Osteocyte (in vitro differentiated cells): ENCODE data around the gene CNGB1. TPM values are rescaled to one million over a fixed set of nuclear protein-coding genes. Genes with fewer than 3 reads are reported as not detected.

Source experiments
- DNase-seq: peaks from one replicate; pipeline ENCODE4 v3.0.0; 2021; ENCODE audit warnings: mixed read lengths; ENCODE audit not compliant: unreplicated experiment; ENCODE audit errors: extremely low spot score
- H3K27ac Mint-ChIP-seq: one replicate; pipeline ENCODE4 v1.8.0; 2021; ENCODE audit warnings: mild to moderate bottlenecking, mixed read lengths; ENCODE audit not compliant: unreplicated experiment
- H3K27me3 Mint-ChIP-seq: one replicate; pipeline ENCODE4 v1.8.0; 2021; ENCODE audit warnings: mixed read lengths; ENCODE audit not compliant: unreplicated experiment
- H3K36me3 Mint-ChIP-seq: one replicate; pipeline ENCODE4 v1.8.0; 2021; ENCODE audit warnings: mixed read lengths; ENCODE audit not compliant: unreplicated experiment
- H3K4me1 Mint-ChIP-seq: one replicate; pipeline ENCODE4 v1.8.0; 2021; ENCODE audit warnings: mixed read lengths; ENCODE audit not compliant: unreplicated experiment
- H3K4me3 Mint-ChIP-seq: one replicate; pipeline ENCODE4 v1.8.0; 2021; ENCODE audit warnings: mild to moderate bottlenecking, moderate library complexity, mixed read lengths; ENCODE audit not compliant: unreplicated experiment
- H3K9me3 Mint-ChIP-seq: one replicate; pipeline ENCODE4 v1.8.0; 2021; ENCODE audit warnings: mixed read lengths; ENCODE audit not compliant: unreplicated experiment
- CTCF ChIP-seq: fragments of 200-600 bp; sonication (generic); IDR thresholded peaks from 2 replicates; pipeline ENCODE4 v1.5.0; 2021; ENCODE audit warnings: antibody characterized with exemption, mild to moderate bottlenecking, moderate library complexity
- total RNA-seq: library from RNA; stranded (reverse); gene quantifications from 2 replicates; pipeline ENCODE4 v1.2.1, GENCODE V29; 2021

Gene CNGB1
- total RNA-seq, 1 donor from 2014 or later = not detected

GRCh38 chr16:57844416-57845030, 126.4 kb downstream of the CNGB1 start:
- no peaks in the 10 kb centered on the region for H3K9me3 Mint-ChIP-seq
- H3K27me3 Mint-ChIP-seq = no peaks in the 10 kb centered on the region
- TF ChIP-seq CTCF = no peak
- H3K36me3 Mint-ChIP-seq = peaks cover 2% of the 10 kb centered on the region
- peaks cover 72% of the 10 kb centered on the region for H3K4me1 Mint-ChIP-seq
- peak overlapping the region; percentile 90 for H3K27ac Mint-ChIP-seq
- H3K4me3 Mint-ChIP-seq = no peak overlapping the region
- DNase-seq = no peak

- no peaks in the 10 kb centered on the region for H3K27me3 Mint-ChIP-seq
These were observed 127.5 kb downstream of the CNGB1 start for GRCh38 chr16:57843400-57843799.

GRCh38 chr16:57842601-57843000, 128.3 kb downstream of the CNGB1 start:
- no peaks in the 10 kb centered on the region for H3K27me3 Mint-ChIP-seq
- peaks cover 81% of the 10 kb centered on the region for H3K4me1 Mint-ChIP-seq
- TF ChIP-seq CTCF = no peak
- peaks cover 2% of the 10 kb centered on the region for H3K36me3 Mint-ChIP-seq
- peak overlapping the region; percentile 98 for H3K27ac Mint-ChIP-seq
- DNase-seq = no peak
- no peak overlapping the region for H3K4me3 Mint-ChIP-seq
- H3K9me3 Mint-ChIP-seq = no peaks in the 10 kb centered on the region

More at GRCh38 chr16:57843400-57843799, 127.5 kb downstream of the CNGB1 start:
- Mint-ChIP-seq H3K4me1 (peaks cover 73% of the 10 kb centered on the region), H3K27ac (peak overlapping the region; percentile 90), H3K4me3 (no peak overlapping the region), H3K9me3 (no peaks in the 10 kb centered on the region), H3K36me3 (peaks cover 2% of the 10 kb centered on the region)
- no peak for DNase-seq
- no peak for TF ChIP-seq CTCF

DNA sequence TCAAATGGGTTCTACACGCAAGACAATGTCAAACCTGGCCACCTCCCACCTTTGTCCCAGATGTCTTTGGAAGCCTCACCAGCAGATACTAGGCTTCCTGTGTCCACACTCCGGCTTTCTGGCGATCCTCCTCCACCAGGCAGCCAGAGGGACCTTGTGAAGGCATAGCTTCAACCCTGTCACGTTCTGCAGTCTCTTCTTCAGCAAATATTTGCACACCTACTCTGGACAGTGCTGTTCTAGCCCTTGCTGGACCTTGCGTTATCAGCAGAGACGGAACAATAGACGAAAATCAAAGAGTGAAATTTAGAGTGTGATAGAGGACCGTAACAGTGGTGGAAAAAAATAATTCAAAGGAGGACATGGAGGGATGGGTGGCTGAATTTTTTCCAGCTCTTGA, 130.1 kb downstream of the CNGB1 start:
- Mint-ChIP-seq H3K27ac (peak overlapping the region; percentile 98), H3K27me3 (no peaks in the 10 kb centered on the region), H3K36me3 (peaks cover 2% of the 10 kb centered on the region), H3K4me3 (no peak overlapping the region), H3K4me1 (peaks cover 82% of the 10 kb centered on the region), H3K9me3 (no peaks in the 10 kb centered on the region)
- no peak for TF ChIP-seq CTCF
- no peak for DNase-seq

DNA sequence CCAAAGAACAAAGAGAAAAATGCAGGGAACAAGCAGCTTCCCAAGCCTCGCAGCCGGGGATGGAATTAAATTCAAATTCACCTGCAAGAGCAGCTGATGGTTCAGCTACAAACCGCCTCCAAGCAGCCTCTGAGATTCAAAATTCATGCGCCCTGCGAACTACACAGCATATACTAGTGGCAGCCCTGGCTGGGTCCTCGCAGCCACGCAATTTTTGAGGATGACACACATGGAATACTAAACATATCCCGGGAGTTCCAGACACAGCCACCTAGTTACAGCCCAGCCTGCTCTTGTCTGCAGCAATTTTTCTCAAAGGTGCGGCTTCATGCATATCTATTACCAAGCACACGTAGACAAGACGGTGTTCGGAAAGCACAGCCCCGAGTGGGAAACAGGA, 132.8 kb downstream of the CNGB1 start:
- no peak for DNase-seq
- Mint-ChIP-seq H3K36me3 (peaks cover 2% of the 10 kb centered on the region), H3K27ac (peak overlapping the region; percentile 89), H3K4me1 (peaks cover 72% of the 10 kb centered on the region), H3K27me3 (no peaks in the 10 kb centered on the region), H3K4me3 (no peak overlapping the region), H3K9me3 (no peaks in the 10 kb centered on the region)
- TF ChIP-seq CTCF = no peak
